PC-3 (cell line): ENCODE measurements around the gene MBLAC1. TPM values are rescaled to one million over a fixed set of nuclear protein-coding genes. Genes with fewer than 3 reads are reported as not detected.

Experiments
- ATAC-seq: fragments of 200-7000 bp; cut with Tn5 transposase; 2 replicates; pipeline ENCODE4 v1.9.1; 2020; ENCODE audit warnings: mild to moderate bottlenecking, moderate library complexity
- BruUV-seq: library from RNA; stranded (reverse); fragments of 400-500 nt; replicated peaks from 2 replicates; lab custom pipeline; 2021; lab: Mats Ljungman, UMichigan
- CTCF ChIA-PET: fragments of 300-600 bp; sonication (Branson Sonifier 250); formaldehyde crosslinking; loops from one replicate; lab custom pipeline; 2022; ENCODE audit warnings: antibody characterized with exemption; lab: Charles Lee
- POLR2A ChIA-PET: fragments of 300-600 bp; sonication (Branson Sonifier 250); formaldehyde crosslinking; loops from one replicate; lab custom pipeline; 2022; ENCODE audit warnings: antibody characterized with exemption; ENCODE audit not compliant: unreplicated experiment; lab: Charles Lee
- DNase-seq: peaks from one replicate; pipeline ENCODE4 v3.0.0-alpha.2; 2015
- H2AFZ ChIP-seq: fragments of 300-600 bp; sonication (generic); 2 replicates; pipeline ENCODE4 v1.6.0; 2016; ENCODE audit warnings: antibody characterized with exemption, low read length
- H3F3A ChIP-seq: fragments of 300-600 bp; sonication (generic); one replicate; pipeline ENCODE4 v1.6.0; 2017; ENCODE audit warnings: antibody characterized with exemption, low read length, control low read depth, mild to moderate bottlenecking; ENCODE audit not compliant: unreplicated experiment
- H3K27ac ChIP-seq: fragments of 300-600 bp; sonication (generic); 2 replicates; pipeline ENCODE4 v1.5.1; 2016; ENCODE audit warnings: mild to moderate bottlenecking, low read length
- H3K27me3 ChIP-seq: fragments of 300-600 bp; sonication (generic); 2 replicates; pipeline ENCODE4 v1.6.1; 2016; ENCODE audit warnings: low read length, mixed read lengths
- H3K36me3 ChIP-seq: fragments of 300-600 bp; sonication (generic); 2 replicates; pipeline ENCODE4 v1.6.1; 2016; ENCODE audit warnings: low read depth, mixed run types, low read length, mixed read lengths
- H3K4me1 ChIP-seq: fragments of 300-600 bp; sonication (generic); 2 replicates; pipeline ENCODE4 v1.5.1; 2016; ENCODE audit warnings: low read length; ENCODE audit not compliant: insufficient read depth
- H3K4me2 ChIP-seq: fragments of 300-600 bp; sonication (generic); 2 replicates; pipeline ENCODE4 v1.6.0; 2016; ENCODE audit warnings: low read length
- H3K4me3 ChIP-seq: fragments of 300-600 bp; sonication (generic); 2 replicates; pipeline ENCODE4 v1.5.1; 2016; ENCODE audit warnings: mild to moderate bottlenecking, low read length, mixed read lengths
- H3K79me2 ChIP-seq: fragments of 300-600 bp; sonication (generic); 2 replicates; pipeline ENCODE4 v1.6.1; 2017; ENCODE audit warnings: low read length, mixed read lengths
- H3K9ac ChIP-seq: fragments of 300-600 bp; sonication (generic); 2 replicates; pipeline ENCODE4 v1.6.0; 2016; ENCODE audit warnings: mild to moderate bottlenecking, low read length
- H3K9me2 ChIP-seq: fragments of 300-600 bp; sonication (generic); replicated peaks from 2 replicates; pipeline ENCODE4 v1.6.1; 2016; ENCODE audit warnings: mixed run types, low read length, mixed read lengths
- H3K9me3 ChIP-seq: fragments of 300-600 bp; sonication (generic); 2 replicates; pipeline ENCODE4 v1.6.1; 2016; ENCODE audit warnings: low read length, mixed read lengths
- H4K20me1 ChIP-seq: fragments of 300-600 bp; sonication (generic); 2 replicates; pipeline ENCODE4 v1.6.1; 2016; ENCODE audit warnings: low read length, mixed read lengths
- EZH2 ChIP-seq: fragments of 300-600 bp; sonication (generic); IDR thresholded peaks from one replicate; pipeline ENCODE4 v1.6.1; 2017; ENCODE audit warnings: antibody characterized with exemption, mild to moderate bottlenecking, low read length; ENCODE audit not compliant: unreplicated experiment
- EZH2phosphoT487 ChIP-seq: fragments of 300-600 bp; sonication (generic); IDR thresholded peaks from 2 replicates; pipeline ENCODE4 v1.6.1; 2018; ENCODE audit warnings: mild to moderate bottlenecking, antibody characterized with exemption, low read length, borderline replicate concordance
- intact Hi-C: fragments of 100-400 bp; cut with micrococcal nuclease; formaldehyde crosslinking; loops from 2 replicates; pipeline ENCODE4 v1.9.0; 2023
- total RNA-seq: library from RNA; depleted of rRNA; stranded (reverse); fragments of >200 nt; gene quantifications from 2 replicates; pipeline ENCODE4 v1.2.3, GENCODE V29; 2014
- TF ChIP-seq, protein P1 (sequence below): fragments of 300-600 bp; sonication (generic); conservative IDR thresholded peaks from 2 replicates; pipeline ENCODE4 v1.5.1; 2017; ENCODE audit warnings: antibody characterized with exemption, low read depth, mild to moderate bottlenecking, low read length

MBLAC1 gene
- total RNA-seq, 1 experiment from 2014 or later = 2.7 TPM

DNA sequence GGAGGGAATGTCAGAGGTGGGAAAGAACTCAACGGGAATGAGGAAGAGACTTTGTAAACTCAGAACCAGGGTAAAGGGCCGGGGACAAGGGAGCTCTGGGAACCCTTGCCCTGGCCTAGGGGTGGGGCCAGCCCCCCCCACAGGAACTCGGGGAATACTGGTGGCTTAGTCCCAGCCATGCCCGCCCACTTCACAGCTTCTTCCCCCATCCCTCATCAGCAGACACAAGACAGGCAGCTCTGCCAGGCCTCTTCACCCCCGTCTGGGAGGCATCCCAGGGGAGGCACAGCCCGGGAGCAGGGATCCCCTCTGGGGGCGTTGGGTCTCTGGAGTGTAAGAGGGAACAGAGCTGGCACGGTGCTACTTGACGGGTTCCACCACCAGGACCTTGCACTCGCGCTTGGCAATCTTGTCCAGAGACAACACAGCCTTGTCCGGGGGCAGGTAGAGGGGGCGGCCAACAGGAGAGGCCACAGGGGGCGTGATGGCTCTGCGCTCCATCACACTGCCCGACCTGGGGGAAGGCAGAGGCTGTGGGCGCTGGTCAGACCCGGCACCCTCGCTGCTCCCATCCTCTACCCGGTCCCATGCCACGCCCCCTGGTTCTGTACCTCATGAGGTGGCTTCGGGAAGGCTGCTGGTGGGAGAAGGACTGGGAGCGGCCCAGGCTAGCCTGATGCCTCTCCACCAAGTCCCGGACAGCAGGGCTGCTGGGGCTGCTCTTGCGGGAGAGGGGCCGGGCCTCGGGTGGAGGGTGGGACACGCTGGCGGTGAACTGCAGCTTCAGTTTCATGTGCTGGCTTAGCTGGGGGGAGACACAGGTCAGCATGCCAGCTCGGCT lies 28.1 kb downstream of the MBLAC1 start:
- peaks cover 19% of the 10 kb centered on the region for H3K4me1 ChIP-seq
- no peak overlapping the region for H3K4me2 ChIP-seq
- intact Hi-C loops = no loop called here
- BruUV-seq = no TSS peak
- H3K4me3 ChIP-seq = no peak overlapping the region
- no peak overlapping the region for H2AFZ ChIP-seq
- no peaks in the 10 kb centered on the region for H3K9me2 ChIP-seq
- peaks cover 6% of the 10 kb centered on the region; the same call in 1 of the 2 replicates for H4K20me1 ChIP-seq
- CTCF ChIA-PET = no interaction called here
- no peaks in the 10 kb centered on the region for H3K27me3 ChIP-seq
- POLR2A ChIA-PET = interaction anchor here (0.6 kb wide), 1 partner anchor 34 kb away, joined by 5 read pairs; no protein-coding TSS in a partner anchor
- H3K9me3 ChIP-seq = no peaks in the 10 kb centered on the region
- no peaks in the 10 kb centered on the region for H3F3A ChIP-seq
- no peak overlapping the region for H3K27ac ChIP-seq
- TF ChIP-seq EZH2 (no peak), EZH2phosphoT487 (no peak)
- TF ChIP-seq, protein P1, sequence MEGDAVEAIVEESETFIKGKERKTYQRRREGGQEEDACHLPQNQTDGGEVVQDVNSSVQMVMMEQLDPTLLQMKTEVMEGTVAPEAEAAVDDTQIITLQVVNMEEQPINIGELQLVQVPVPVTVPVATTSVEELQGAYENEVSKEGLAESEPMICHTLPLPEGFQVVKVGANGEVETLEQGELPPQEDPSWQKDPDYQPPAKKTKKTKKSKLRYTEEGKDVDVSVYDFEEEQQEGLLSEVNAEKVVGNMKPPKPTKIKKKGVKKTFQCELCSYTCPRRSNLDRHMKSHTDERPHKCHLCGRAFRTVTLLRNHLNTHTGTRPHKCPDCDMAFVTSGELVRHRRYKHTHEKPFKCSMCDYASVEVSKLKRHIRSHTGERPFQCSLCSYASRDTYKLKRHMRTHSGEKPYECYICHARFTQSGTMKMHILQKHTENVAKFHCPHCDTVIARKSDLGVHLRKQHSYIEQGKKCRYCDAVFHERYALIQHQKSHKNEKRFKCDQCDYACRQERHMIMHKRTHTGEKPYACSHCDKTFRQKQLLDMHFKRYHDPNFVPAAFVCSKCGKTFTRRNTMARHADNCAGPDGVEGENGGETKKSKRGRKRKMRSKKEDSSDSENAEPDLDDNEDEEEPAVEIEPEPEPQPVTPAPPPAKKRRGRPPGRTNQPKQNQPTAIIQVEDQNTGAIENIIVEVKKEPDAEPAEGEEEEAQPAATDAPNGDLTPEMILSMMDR = no peak
- peaks cover 40% of the 10 kb centered on the region for H3K79me2 ChIP-seq
- ATAC-seq = no peak
- H3K9ac ChIP-seq = no peak overlapping the region
- DNase-seq = no peak
- peaks cover 10% of the 10 kb centered on the region; the same call in 1 of the 2 replicates for H3K36me3 ChIP-seq

DNA sequence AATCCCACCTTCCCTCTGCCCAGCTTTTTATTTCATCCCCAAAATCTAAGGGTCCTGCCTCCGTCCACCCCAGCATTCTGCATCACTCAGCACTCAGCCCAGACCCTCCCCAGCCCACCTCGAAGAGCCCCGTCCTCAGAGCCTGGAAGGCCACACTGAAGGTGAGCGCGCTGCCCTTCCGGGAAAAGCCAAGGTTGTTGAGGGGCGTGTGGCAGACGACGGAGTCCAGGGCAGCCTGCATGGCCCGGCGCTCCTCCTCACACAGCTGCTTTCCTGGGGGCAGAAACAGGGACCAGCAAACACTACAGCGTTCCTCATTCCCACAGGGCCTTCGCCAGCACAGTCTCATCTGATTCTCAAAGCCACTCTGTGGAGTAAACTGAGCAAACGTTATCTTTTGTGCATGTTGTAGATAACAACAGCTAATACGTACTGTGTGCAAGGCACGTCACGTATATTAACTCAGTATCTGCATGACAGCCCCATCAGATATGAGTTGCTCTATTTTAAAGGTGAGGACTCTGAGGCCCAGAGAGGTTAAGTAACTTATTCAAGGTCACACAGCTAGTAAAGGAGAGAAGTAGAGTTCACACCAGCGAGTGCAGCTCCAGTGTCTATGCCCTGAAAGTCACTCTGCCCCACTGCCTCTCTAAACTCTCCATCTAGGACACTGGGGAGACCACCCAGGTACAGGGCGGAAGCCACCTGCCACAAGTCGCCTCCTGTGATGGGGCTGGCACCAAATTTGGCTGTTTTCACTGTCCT lies 29.0 kb downstream of the MBLAC1 start:
- ATAC-seq (no peak), DNase-seq (no peak)
- peaks cover 10% of the 10 kb centered on the region; the same call in 1 of the 2 replicates for H3K36me3 ChIP-seq
- no peaks in the 10 kb centered on the region for H3K9me2 ChIP-seq
- H3K27me3 ChIP-seq = no peaks in the 10 kb centered on the region
- H3K4me2 ChIP-seq = no peak overlapping the region
- ChIA-PET POLR2A (no interaction called here), CTCF (no interaction called here)
- peaks cover 32% of the 10 kb centered on the region for H3K79me2 ChIP-seq
- H3F3A ChIP-seq = no peaks in the 10 kb centered on the region
- peaks cover 6% of the 10 kb centered on the region; the same call in 1 of the 2 replicates for H4K20me1 ChIP-seq
- H3K4me3 ChIP-seq = no peak overlapping the region
- no peak overlapping the region for H2AFZ ChIP-seq
- intact Hi-C loops = no loop called here
- no peak overlapping the region for H3K9ac ChIP-seq
- H3K9me3 ChIP-seq = no peaks in the 10 kb centered on the region
- H3K4me1 ChIP-seq = peaks cover 14% of the 10 kb centered on the region
- TF ChIP-seq, protein P1 = no peak
- TF ChIP-seq EZH2 (no peak), EZH2phosphoT487 (no peak)
- no TSS peak for BruUV-seq
- H3K27ac ChIP-seq = no peak overlapping the region
